Panc1 (cell line): Measurements from ENCODE around the gene DDX46. TPM values are rescaled to one million over a fixed set of nuclear protein-coding genes. Genes with fewer than 3 reads are reported as not detected.
A peak's percentile ranks its signal among the peaks of the same experiment; 100 is the strongest.

Source experiments
- ATAC-seq: fragments of 200-7000 bp; cut with Tn5 transposase; 2 replicates; pipeline ENCODE4 v1.9.1; 2020; ENCODE audit warnings: mild to moderate bottlenecking, moderate library complexity
- BruUV-seq: library from RNA; stranded (reverse); fragments of 400-500 nt; replicated peaks from 2 replicates; lab custom pipeline; 2021; lab: Mats Ljungman, UMichigan
- CTCF ChIA-PET: fragments of 300-600 bp; sonication (Branson Sonifier 250); formaldehyde crosslinking; loops from one replicate; lab custom pipeline; 2022; ENCODE audit warnings: antibody characterized with exemption; lab: Charles Lee
- POLR2A ChIA-PET: fragments of 300-600 bp; sonication (Branson Sonifier 250); formaldehyde crosslinking; loops from one replicate; lab custom pipeline; 2022; ENCODE audit warnings: antibody characterized with exemption; lab: Charles Lee
- DNase-seq: peaks from one replicate; pipeline ENCODE4 v3.0.0-alpha.2; 2010; ENCODE audit warnings: low read depth, low spot score
- H3K27ac ChIP-seq: 2 replicates; pipeline ENCODE4 v1.5.1; 2011; ENCODE audit warnings: mild to moderate bottlenecking, low read length, inconsistent platforms
- H3K27me3 ChIP-seq: fragments of 200-500 bp; sonication (Bioruptor generic); 2 replicates; pipeline ENCODE4 v1.6.0; 2014; ENCODE audit warnings: low read length, inconsistent platforms; ENCODE audit not compliant: control insufficient read depth, insufficient read depth
- H3K36me3 ChIP-seq: fragments of 200-500 bp; sonication (Bioruptor generic); 2 replicates; pipeline ENCODE4 v1.5.1; 2014; ENCODE audit warnings: inconsistent platforms, mild to moderate bottlenecking, low read length, moderate library complexity; ENCODE audit not compliant: control insufficient read depth, insufficient read depth
- H3K4me1 ChIP-seq: 2 replicates; pipeline ENCODE4 v1.5.1; 2011; ENCODE audit warnings: inconsistent platforms, mild to moderate bottlenecking, low read length, moderate library complexity; ENCODE audit not compliant: control insufficient read depth, insufficient read depth
- H3K4me3 ChIP-seq, 2 experiments: 2 replicates each; pipeline ENCODE4 v1.5.1; 2011 to 2012; ENCODE audit warnings: low read depth in 2 of 2, low read length in 2 of 2, mild to moderate bottlenecking in 2 of 2, inconsistent platforms in 1 of 2, moderate library complexity in 1 of 2
- H3K9me3 ChIP-seq: fragments of 200-500 bp; sonication (Bioruptor generic); 2 replicates; pipeline ENCODE4 v1.5.1; 2014; ENCODE audit warnings: low read depth, mild to moderate bottlenecking, inconsistent platforms, low read length, moderate library complexity; ENCODE audit not compliant: control insufficient read depth, insufficient read depth
- CTCF ChIP-seq: fragments of 450-650 bp; IDR thresholded peaks from 2 replicates; pipeline ENCODE4 v1.5.1; 2017; ENCODE audit warnings: mild to moderate bottlenecking
- POLR2AphosphoS5 ChIP-seq: IDR thresholded peaks from 2 replicates; pipeline ENCODE4 v1.6.1; 2012; ENCODE audit warnings: mild to moderate bottlenecking, low read depth, low read length, moderate library complexity
- REST ChIP-seq, 2 experiments: IDR thresholded peaks; 2 replicates each; pipeline ENCODE4 v1.6.1; 2011 to 2012; ENCODE audit warnings: low read depth in 2 of 2, control low read depth in 1 of 2, low read length in 1 of 2, mild to moderate bottlenecking in 1 of 2, moderate library complexity in 1 of 2; ENCODE audit not compliant: insufficient read depth in 1 of 2
- SIN3A ChIP-seq: IDR thresholded peaks from 2 replicates; pipeline ENCODE4 v1.6.1; 2012; ENCODE audit warnings: low read depth, mild to moderate bottlenecking, low read length, moderate library complexity, borderline replicate concordance; ENCODE audit not compliant: insufficient read depth
- TCF7L2 ChIP-seq: IDR thresholded peaks from 2 replicates; pipeline ENCODE4 v1.6.1; 2011; ENCODE audit warnings: mild to moderate bottlenecking, low read depth, low read length, inconsistent platforms
- in situ Hi-C: cut with HindIII; loops from 2 replicates; pipeline ENCODE4 v1.10.0; 2016; ENCODE audit warnings: low sequenced_read_pairs, low pct_unique_long_range_greater_than_20kb
- intact Hi-C: fragments of 100-400 bp; cut with micrococcal nuclease; formaldehyde crosslinking; loops from one replicate; pipeline ENCODE4 v1.10.0; 2022; ENCODE audit not compliant: unreplicated experiment
- total RNA-seq: library from RNA; stranded (reverse); gene quantifications from one replicate; pipeline ENCODE4 v1.2.1, GENCODE V29; 2021; ENCODE audit not compliant: unreplicated experiment

Gene DDX46
- total RNA-seq, 1 experiment from 2014 or later: 90.8 TPM

DNA sequence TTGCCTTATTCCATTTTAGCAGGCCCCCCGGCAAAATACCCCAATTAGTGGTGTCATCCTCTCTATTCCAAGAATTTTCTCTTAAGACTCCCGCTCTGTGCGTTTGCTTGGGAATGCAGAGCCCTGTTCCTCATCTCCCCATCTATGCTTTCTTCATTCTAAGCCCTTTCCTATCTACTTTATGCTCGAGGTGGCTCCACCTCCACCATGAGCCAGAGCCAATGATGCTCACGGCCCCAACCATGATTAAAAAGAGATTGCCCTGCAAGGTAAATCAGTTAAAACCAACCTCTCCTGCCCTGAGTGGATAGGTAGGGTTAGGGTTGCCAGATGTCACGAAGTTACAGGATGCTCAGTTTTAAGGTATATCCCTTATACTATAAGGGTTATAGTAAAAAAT, 114.9 kb downstream of the DDX46 start:
- Histone ChIP-seq H3K27ac (peak overlapping the region; percentile 97), H3K27me3 (no peaks in the 10 kb centered on the region), H3K9me3 (no peaks in the 10 kb centered on the region), H3K36me3 (no peaks in the 10 kb centered on the region), H3K4me3 (peak overlapping the region; percentile 72 to 74), H3K4me1 (peaks cover 14% of the 10 kb centered on the region)
- ChIA-PET CTCF (interaction anchor here (0.7 kb wide), 1 partner anchor 24 kb away, joined by 3 read pairs; no protein-coding TSS in a partner anchor), POLR2A (no interaction called here)
- in situ Hi-C loops (no loop called here), intact Hi-C loops (no loop called here)
- TF ChIP-seq REST (IDR thresholded peaks at IDR 0.05; ENCODE audit: insufficient read depth in 1 of 2, low read depth in 2 of 2, low read length in 1 of 2) (no peak), SIN3A (no peak), POLR2AphosphoS5 (no peak), TCF7L2 (no peak)
- no TSS peak for BruUV-seq
- no peak for DNase-seq
- no peak for ATAC-seq

GRCh38 chr5:134873987-134874830, 115.6 kb downstream of the DDX46 start, which contains the start of gene TXNDC15:
Gene TXNDC15 (plus strand): TSS chr5:134874371. CDS start chr5:134874428, 57 bp downstream.
- no TSS peak for BruUV-seq
- in situ Hi-C loops: no loop called here
- POLR2A ChIA-PET: interaction anchor here (0.6 kb wide), 1 partner anchor 59 kb away, joined by 11 read pairs; no protein-coding TSS in a partner anchor
- Histone ChIP-seq H3K9me3 (no peaks in the 10 kb centered on the region), H3K27ac (peak within 1 kb of the TSS; percentile 97), H3K4me3 (peak within 1 kb of the TSS; percentile 72 to 74), H3K36me3 (no peaks in the 10 kb centered on the region), H3K27me3 (no peaks in the 10 kb centered on the region), H3K4me1 (peaks cover 14% of the 10 kb centered on the region)
- DNase-seq (peak; percentile 42), ATAC-seq (peak; percentile 96)
- intact Hi-C loops: no loop called here
- CTCF ChIA-PET: interaction anchor here (0.5 kb wide), 1 partner anchor 162 kb away, joined by 7 read pairs; no protein-coding TSS in a partner anchor
- TF ChIP-seq POLR2AphosphoS5 (peak; percentile 82), SIN3A (peak; percentile 68; the same call in 1 of the 2 replicates), TCF7L2 (no peak)

GRCh38 chr5:134874831-134875655, 116.5 kb downstream of the DDX46 start:
- peak; percentile 38 for DNase-seq
- TF ChIP-seq CTCF: no peak
- TF ChIP-seq REST (IDR thresholded peaks at IDR 0.05; ENCODE audit: insufficient read depth in 1 of 2, low read depth in 2 of 2, low read length in 1 of 2): no peak
- no peak for TF ChIP-seq POLR2AphosphoS5
- no peak for TF ChIP-seq TCF7L2
- no peak for TF ChIP-seq SIN3A
- ATAC-seq: peak; percentile 67
- ChIA-PET POLR2A (interaction anchor here (0.6 kb wide), 1 partner anchor 60 kb away, joined by 11 read pairs; no protein-coding TSS in a partner anchor), CTCF (interaction anchor here (0.5 kb wide), 1 partner anchor 161 kb away, joined by 7 read pairs; no protein-coding TSS in a partner anchor)
- H3K4me3 ChIP-seq: peak overlapping the region; percentile 72 to 74
- intact Hi-C loops: no loop called here
- peak overlapping the region; percentile 97 for H3K27ac ChIP-seq
- H3K9me3 ChIP-seq: no peaks in the 10 kb centered on the region
- H3K36me3 ChIP-seq: no peaks in the 10 kb centered on the region
- no peaks in the 10 kb centered on the region for H3K27me3 ChIP-seq
- in situ Hi-C loops: no loop called here
- BruUV-seq: no TSS peak
- H3K4me1 ChIP-seq: peaks cover 14% of the 10 kb centered on the region
